Mammary epithelial cell (primary cell): ENCODE results near the gene KCNMB1.

Source experiments
- EZH2 ChIP-seq: IDR thresholded peaks from 2 replicates; pipeline ENCODE4 v1.6.1; 2012; ENCODE audit warnings: low read length, inconsistent platforms, borderline replicate concordance
- TF ChIP-seq, protein P1 (sequence below), 2 donors: IDR thresholded peaks in 1 of 2; conservative IDR thresholded peaks in 1 of 2; 2 replicates each; pipeline ENCODE4 v1.5.1; 2011 to 2012; ENCODE audit warnings: inconsistent platforms in 2 of 2, low read length in 2 of 2, mild to moderate bottlenecking in 2 of 2, control low read depth in 1 of 2, low read depth in 1 of 2; ENCODE audit not compliant: insufficient read depth in 1 of 2; ENCODE audit errors: extremely low read depth in 1 of 2

DNA sequence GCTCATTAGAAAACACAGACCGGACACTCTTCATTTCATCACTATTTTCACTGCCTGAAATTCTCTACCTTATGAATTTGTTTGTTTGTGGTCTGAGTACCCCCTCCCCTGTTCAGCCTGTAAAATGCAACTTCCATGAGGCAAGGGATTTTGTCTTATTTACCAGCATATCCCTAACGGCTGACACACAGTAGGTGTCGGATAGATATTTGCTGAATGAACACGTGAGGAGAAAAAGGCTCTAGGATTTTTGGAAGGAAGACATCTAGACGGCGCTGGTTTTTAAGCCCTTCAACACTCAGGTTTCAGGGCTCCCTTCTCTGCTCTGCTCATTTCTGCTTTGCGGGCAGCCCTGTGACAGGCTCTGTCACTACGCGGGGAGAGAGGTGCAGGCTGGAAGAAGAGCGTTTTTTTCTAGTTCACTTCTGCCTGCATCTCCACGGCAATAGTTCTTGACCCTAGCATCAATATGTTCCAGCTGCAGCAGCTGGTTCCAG, 41.0 kb downstream of the KCNMB1 start:
- TF ChIP-seq, protein P1, sequence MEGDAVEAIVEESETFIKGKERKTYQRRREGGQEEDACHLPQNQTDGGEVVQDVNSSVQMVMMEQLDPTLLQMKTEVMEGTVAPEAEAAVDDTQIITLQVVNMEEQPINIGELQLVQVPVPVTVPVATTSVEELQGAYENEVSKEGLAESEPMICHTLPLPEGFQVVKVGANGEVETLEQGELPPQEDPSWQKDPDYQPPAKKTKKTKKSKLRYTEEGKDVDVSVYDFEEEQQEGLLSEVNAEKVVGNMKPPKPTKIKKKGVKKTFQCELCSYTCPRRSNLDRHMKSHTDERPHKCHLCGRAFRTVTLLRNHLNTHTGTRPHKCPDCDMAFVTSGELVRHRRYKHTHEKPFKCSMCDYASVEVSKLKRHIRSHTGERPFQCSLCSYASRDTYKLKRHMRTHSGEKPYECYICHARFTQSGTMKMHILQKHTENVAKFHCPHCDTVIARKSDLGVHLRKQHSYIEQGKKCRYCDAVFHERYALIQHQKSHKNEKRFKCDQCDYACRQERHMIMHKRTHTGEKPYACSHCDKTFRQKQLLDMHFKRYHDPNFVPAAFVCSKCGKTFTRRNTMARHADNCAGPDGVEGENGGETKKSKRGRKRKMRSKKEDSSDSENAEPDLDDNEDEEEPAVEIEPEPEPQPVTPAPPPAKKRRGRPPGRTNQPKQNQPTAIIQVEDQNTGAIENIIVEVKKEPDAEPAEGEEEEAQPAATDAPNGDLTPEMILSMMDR (conservative IDR thresholded peaks at IDR 0.05 in 1 of 2, IDR thresholded peaks at IDR 0.05 in 1 of 2; ENCODE audit: extremely low read depth in 1 of 2, insufficient read depth in 1 of 2, low read depth in 1 of 2, low read length in 2 of 2): no peak
- no peak for TF ChIP-seq EZH2
